GM18519 (cell line): ENCODE data around the gene RRP7A.
"Not testable (repeated sequence)": the region's sequence is repeated elsewhere in the genome, so short reads cannot be mapped to it uniquely, and the experiment has no call there.

Source experiments
- ATAC-seq: cut with Tn5 transposase; IDR thresholded peaks from one replicate; pipeline ENCODE4 v1.9.1; 2021; ENCODE audit warnings: mild to moderate bottlenecking, moderate library complexity; ENCODE audit not compliant: unreplicated experiment, low FRiP score

Gene RRP7A

GRCh38 chr22:42500161-42500835, 19.3 kb downstream of the RRP7A start:
- ATAC-seq = no peak

DNA sequence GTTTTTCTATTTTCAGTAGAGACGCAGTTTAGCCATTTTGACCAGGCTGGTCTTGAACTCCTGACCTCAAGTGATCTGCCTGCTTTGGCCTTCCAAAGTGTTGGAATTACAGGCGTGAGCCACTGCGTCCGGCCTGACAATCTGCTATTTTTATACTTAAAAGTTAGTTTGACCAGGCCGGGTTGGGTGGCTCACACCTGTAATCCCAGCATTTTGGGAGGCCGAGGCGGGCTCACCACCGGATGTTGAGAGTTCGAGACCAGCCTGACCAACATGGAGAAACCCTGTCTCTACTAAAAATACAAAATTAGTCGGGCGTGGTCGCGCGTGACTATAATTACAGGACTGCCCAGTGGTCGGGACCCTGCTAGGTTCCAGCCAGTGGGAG, 19.8 kb downstream of the RRP7A start:
- ATAC-seq = not testable (repeated sequence)

GRCh38 chr22:42495533-42496141, 24.0 kb downstream of the RRP7A start:
- ATAC-seq = not testable (repeated sequence)

DNA sequence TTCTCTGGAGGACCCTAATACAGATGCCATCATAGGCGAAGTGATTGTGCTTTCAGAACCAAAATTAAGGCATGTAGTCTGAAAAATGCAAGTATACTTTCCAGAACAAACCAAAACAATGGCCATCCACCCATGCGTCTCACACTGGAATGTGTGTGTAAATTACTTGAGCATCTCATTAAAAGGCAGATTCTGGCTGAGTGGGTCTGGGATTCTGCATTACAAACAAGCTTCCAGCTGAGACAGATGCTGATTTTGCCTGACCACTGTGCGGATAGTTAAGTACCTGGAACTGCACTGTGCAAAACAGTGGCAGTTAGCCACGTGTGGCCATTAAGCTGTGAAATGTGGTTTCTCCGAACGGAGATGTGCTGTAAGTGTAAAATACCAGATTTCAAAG, 26.2 kb downstream of the RRP7A start:
- no peak for ATAC-seq

DNA sequence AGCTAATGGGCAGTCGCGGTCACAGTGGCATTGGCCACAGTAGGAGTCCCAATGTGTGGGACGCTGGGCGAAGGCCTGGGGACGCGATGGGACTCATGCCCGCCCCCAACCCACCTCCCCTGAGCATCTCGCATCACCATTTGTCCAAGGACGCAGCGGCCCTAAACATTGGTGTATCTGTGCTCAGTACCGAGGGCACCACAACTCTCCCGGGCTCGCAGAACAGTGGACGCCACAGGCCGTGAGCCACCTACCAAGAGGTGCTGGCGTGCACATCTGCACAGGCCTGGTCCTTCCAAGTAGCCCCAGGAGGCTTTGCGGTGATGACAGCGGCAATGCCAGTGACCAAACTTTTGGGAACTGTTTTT, 27.3 kb downstream of the RRP7A start:
- no peak for ATAC-seq

GRCh38 chr22:42490243-42490832, 29.3 kb downstream of the RRP7A start:
- ATAC-seq = no peak

- no peak for ATAC-seq
Observed at GRCh38 chr22:42489000-42489399, 30.6 kb downstream of the RRP7A start.

DNA sequence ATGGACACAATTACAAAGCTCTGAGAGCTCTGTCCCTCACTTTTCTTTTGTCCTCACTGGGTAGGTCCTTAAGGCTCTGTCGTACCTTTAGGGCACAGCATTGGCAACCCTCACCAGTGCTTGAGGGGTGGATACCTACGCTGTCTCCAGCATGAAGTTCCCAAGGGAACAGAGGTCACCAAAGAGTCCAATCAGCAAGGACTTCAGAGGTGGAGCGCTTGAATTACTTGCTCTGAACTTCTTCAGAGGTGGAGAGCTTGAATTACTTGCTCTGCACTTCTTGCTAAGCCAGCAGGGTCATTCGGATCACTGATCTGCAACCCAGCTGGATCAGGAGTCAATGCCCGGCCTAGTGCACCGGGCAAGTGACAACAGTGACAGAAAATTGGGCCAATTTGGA, 35.1 kb downstream of the RRP7A start:
- ATAC-seq = no peak

GRCh38 chr22:42483610-42484223, 35.9 kb downstream of the RRP7A start:
- not testable (repeated sequence) for ATAC-seq

GRCh38 chr22:42475122-42475521, 44.5 kb downstream of the RRP7A start:
- ATAC-seq = no peak

DNA sequence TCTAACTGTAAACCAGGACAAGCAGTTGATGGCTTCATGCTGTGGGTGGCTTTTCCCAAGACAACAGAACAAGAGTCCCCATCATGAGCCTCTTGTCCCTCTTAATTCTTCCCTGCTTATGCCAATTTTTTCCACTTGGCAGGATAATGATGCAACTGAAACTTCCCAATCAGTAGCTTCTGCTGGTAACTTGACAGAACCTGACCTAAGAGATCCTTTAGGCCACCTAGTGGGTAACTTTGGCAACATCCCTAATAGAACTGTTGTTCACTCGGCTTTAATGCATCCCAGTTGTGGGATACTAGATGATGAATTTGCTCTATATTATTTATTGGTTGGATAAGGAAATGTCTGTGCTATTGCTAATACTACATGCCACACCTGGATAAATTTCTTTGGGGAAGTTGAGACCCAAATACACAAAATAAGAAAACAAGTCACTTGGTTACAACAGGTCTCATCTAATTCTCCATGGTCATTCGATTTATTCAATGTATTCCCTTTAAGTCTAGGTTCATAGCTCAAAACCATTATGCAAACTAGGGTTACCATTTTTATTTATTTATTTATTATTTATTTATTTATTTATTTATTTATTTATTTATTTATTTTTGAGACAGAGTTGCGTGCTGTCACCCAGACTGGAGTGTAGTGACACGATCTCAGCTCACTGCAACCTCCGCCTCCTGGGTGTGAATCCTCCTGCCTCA, 46.0 kb downstream of the RRP7A start:
- ATAC-seq = no peak

GRCh38 chr22:42472671-42473070, 46.9 kb downstream of the RRP7A start:
- ATAC-seq = no peak

- no peak for ATAC-seq
Observed at GRCh38 chr22:42471441-42471840, 48.2 kb downstream of the RRP7A start.

- no peak for ATAC-seq
Observed at GRCh38 chr22:42470366-42471082, 49.1 kb downstream of the RRP7A start.

GRCh38 chr22:42468841-42469240, 50.8 kb downstream of the RRP7A start:
- no peak for ATAC-seq

- no peak for ATAC-seq
Observed at GRCh38 chr22:42462016-42462415, 57.6 kb downstream of the RRP7A start.

GRCh38 chr22:42461511-42461910, 58.1 kb downstream of the RRP7A start:
- no peak for ATAC-seq
